Suprapubic skin (tissue), 4 donors: Measurements from ENCODE around the gene HK3. TPM values are rescaled to one million over a fixed set of nuclear protein-coding genes. Genes with fewer than 3 reads are reported as not detected.

Source experiments
- DNase-seq, 2 donors: peaks; one replicate each; pipeline ENCODE4 v3.0.0-alpha.2; 2019; ENCODE audit warnings: low spot score in 2 of 2
- H3K27ac ChIP-seq: fragments of 200-600 bp; sonication (generic); one replicate; pipeline ENCODE4 v1.5.1; 2019
- H3K27me3 ChIP-seq: fragments of 200-600 bp; sonication (generic); one replicate; pipeline ENCODE4 v1.5.1; 2019
- H3K36me3 ChIP-seq: fragments of 200-600 bp; sonication (generic); one replicate; pipeline ENCODE4 v1.5.1; 2019
- H3K4me1 ChIP-seq: fragments of 200-600 bp; sonication (generic); one replicate; pipeline ENCODE4 v1.5.1; 2019
- H3K4me3 ChIP-seq: fragments of 200-600 bp; sonication (generic); one replicate; pipeline ENCODE4 v1.5.1; 2019; ENCODE audit warnings: mild to moderate bottlenecking
- H3K9me3 ChIP-seq: fragments of 200-600 bp; sonication (generic); one replicate; pipeline ENCODE4 v1.5.1; 2019
- CTCF ChIP-seq, 2 donors: fragments of 200-600 bp in 1 of 2; fragments of 450-650 bp in 1 of 2; sonication (generic) in 1 of 2; IDR thresholded peaks; one replicate each; pipeline ENCODE4 v1.5.1; 2016 to 2019; ENCODE audit warnings: antibody characterized with exemption in 2 of 2, mild to moderate bottlenecking in 1 of 2, moderate library complexity in 1 of 2
- EP300 ChIP-seq: sonication (generic); formaldehyde crosslinking; IDR thresholded peaks from one replicate; pipeline ENCODE4 v1.6.1; 2017; ENCODE audit warnings: antibody characterized with exemption
- POLR2A ChIP-seq, 2 donors: fragments of 450-650 bp; IDR thresholded peaks; one replicate each; pipeline ENCODE4 v1.6.1; 2017; ENCODE audit warnings: antibody characterized with exemption in 2 of 2, mild to moderate bottlenecking in 2 of 2, moderate library complexity in 2 of 2
- POLR2AphosphoS5 ChIP-seq, 3 donors: sonication (generic); formaldehyde crosslinking; IDR thresholded peaks; one replicate each; pipeline ENCODE4 v1.6.1; 2017; ENCODE audit warnings: antibody characterized with exemption in 3 of 3
- WGBS: methylation state at CpG from one replicate; pipeline ENCODE4 v1.1.5; 2018; 5-methylcytosine and 5-hydroxymethylcytosine counted together
- total RNA-seq, 4 donors: library from RNA; depleted of rRNA; stranded (reverse); fragments of >200 nt; gene quantifications; one replicate each; pipeline ENCODE4 v1.1.0, GENCODE V29; 2016

Gene HK3
- total RNA-seq, 4 donors from 2014 or later, result 0.16 to 1.0 (median 0.83) TPM

DNA sequence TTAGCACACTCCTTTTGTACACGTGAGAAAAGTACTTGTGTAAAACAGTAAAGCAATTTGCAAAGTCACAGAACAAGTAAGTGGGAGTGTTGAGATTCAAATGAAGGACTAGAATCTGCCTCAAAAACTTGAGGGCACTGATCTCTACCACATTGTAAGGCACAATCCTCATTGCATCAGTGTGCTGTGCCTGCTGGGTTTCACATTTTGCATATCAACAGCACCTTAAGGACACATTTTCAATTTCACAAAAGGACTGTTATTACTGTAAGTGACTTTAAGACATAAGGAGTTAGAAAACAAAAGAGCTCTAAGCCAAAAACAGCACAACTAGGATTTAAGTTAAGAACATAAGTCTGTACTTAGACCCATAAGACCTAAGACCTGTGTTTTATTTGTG is 44.7 kb upstream of the HK3 start:
- no peak for DNase-seq
- no peak for TF ChIP-seq POLR2A (IDR thresholded peaks at IDR 0.05)
- no peak for TF ChIP-seq EP300
- TF ChIP-seq CTCF (IDR thresholded peaks at IDR 0.05), result no peak
- TF ChIP-seq POLR2AphosphoS5 (IDR thresholded peaks at IDR 0.05), result no peak
- Histone ChIP-seq H3K36me3 (peaks cover 60% of the 10 kb centered on the region), H3K27me3 (no peaks in the 10 kb centered on the region), H3K4me3 (no peak overlapping the region), H3K4me1 (peaks cover 13% of the 10 kb centered on the region), H3K27ac (no peak overlapping the region), H3K9me3 (no peaks in the 10 kb centered on the region)
- WGBS, result 52% methylated on average over 1 of the region's 1 CpG

GRCh38 chr5:176941951-176942350 is 42.8 kb upstream of the HK3 start:
- TF ChIP-seq POLR2A (IDR thresholded peaks at IDR 0.05) (no peak), CTCF (IDR thresholded peaks at IDR 0.05) (no peak), EP300 (no peak), POLR2AphosphoS5 (IDR thresholded peaks at IDR 0.05) (no peak)
- H3K27me3 ChIP-seq, result no peaks in the 10 kb centered on the region
- 72% methylated on average over 9 of the region's 9 CpGs for WGBS
- H3K4me1 ChIP-seq, result peaks cover 13% of the 10 kb centered on the region
- no peak for DNase-seq
- H3K9me3 ChIP-seq, result no peaks in the 10 kb centered on the region
- H3K27ac ChIP-seq, result no peak overlapping the region
- H3K4me3 ChIP-seq, result no peak overlapping the region
- peaks cover 53% of the 10 kb centered on the region for H3K36me3 ChIP-seq

GRCh38 chr5:176938472-176938871 is 39.3 kb upstream of the HK3 start:
- no peak overlapping the region for H3K4me3 ChIP-seq
- H3K9me3 ChIP-seq, result no peaks in the 10 kb centered on the region
- peaks cover 38% of the 10 kb centered on the region for H3K36me3 ChIP-seq
- H3K27me3 ChIP-seq, result no peaks in the 10 kb centered on the region
- TF ChIP-seq EP300, result no peak
- TF ChIP-seq POLR2A (IDR thresholded peaks at IDR 0.05), result no peak
- no peak for TF ChIP-seq POLR2AphosphoS5 (IDR thresholded peaks at IDR 0.05)
- no peak for TF ChIP-seq CTCF (IDR thresholded peaks at IDR 0.05)
- WGBS, result 100% methylated on average over 1 of the region's 1 CpG
- H3K27ac ChIP-seq, result no peak overlapping the region
- DNase-seq, result no peak
- H3K4me1 ChIP-seq, result no peaks in the 10 kb centered on the region

DNA sequence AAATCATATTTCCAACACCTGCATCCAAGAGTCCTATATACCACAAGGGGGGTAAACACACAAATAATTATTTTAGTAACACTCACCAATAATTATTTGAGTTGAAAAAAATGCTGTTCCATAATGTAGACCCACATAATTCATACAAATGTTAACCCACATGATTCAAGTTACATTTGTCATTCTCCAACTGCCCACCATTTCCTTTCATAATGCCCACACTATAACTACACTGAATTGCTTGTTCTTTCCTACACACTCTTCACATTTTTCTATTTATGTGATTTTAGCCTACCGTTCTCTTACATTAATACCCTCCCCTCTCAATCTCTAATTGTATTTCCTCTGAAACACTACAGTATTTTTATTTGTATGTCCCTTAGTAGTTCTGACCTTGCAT is 35.9 kb upstream of the HK3 start:
- WGBS, result 84% methylated on average over 1 of the region's 1 CpG
- no peak overlapping the region for H3K27ac ChIP-seq
- DNase-seq, result no peak
- H3K4me1 ChIP-seq, result no peaks in the 10 kb centered on the region
- TF ChIP-seq POLR2A (IDR thresholded peaks at IDR 0.05) (no peak), EP300 (no peak)
- H3K9me3 ChIP-seq, result no peaks in the 10 kb centered on the region
- no peaks in the 10 kb centered on the region for H3K27me3 ChIP-seq
- H3K4me3 ChIP-seq, result no peak overlapping the region
- H3K36me3 ChIP-seq, result peaks cover 32% of the 10 kb centered on the region

DNA sequence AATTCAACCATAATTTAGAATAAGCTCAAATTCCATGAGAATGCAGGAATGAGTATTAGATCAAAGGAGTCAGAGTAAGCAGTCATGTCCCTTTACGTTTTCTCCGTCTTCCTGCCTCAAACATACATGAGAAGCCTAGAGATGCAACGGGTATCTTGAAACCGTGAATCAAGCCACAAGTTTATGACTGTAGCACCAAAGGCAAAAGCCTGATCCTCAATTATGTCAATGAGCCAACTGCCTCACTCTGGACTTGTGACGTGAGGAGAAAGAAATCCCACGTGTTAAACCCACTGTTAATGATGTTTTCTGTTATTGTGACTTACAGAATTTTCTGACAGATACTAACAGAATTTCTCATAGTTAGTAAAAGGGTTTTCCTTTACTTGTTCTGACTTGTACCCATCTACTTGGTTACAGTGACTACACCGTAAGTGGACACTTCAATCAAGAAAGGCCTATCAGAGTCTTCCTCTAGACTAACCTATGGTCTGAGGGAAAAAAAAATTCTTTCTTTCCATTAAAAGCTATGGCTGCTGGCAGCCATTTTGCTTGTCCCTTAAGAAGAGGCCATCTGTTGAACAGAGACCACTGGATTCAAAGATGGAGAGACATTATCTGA is 35.3 kb upstream of the HK3 start:
- Histone ChIP-seq H3K4me1 (no peaks in the 10 kb centered on the region), H3K27ac (no peak overlapping the region), H3K36me3 (peaks cover 28% of the 10 kb centered on the region), H3K4me3 (no peak overlapping the region), H3K27me3 (no peaks in the 10 kb centered on the region), H3K9me3 (no peaks in the 10 kb centered on the region)
- 84% methylated on average over 7 of the region's 7 CpGs for WGBS
- DNase-seq, result no peak
- TF ChIP-seq POLR2A (IDR thresholded peaks at IDR 0.05), result no peak
- TF ChIP-seq POLR2AphosphoS5 (IDR thresholded peaks at IDR 0.05), result no peak
- TF ChIP-seq CTCF (IDR thresholded peaks at IDR 0.05), result no peak
- no peak for TF ChIP-seq EP300

GRCh38 chr5:176929654-176930053 is 30.5 kb upstream of the HK3 start:
- Histone ChIP-seq H3K27ac (no peak overlapping the region), H3K9me3 (no peaks in the 10 kb centered on the region), H3K27me3 (no peaks in the 10 kb centered on the region), H3K4me1 (no peaks in the 10 kb centered on the region), H3K4me3 (no peak overlapping the region), H3K36me3 (peaks cover 32% of the 10 kb centered on the region)
- WGBS, result 93% methylated on average over 1 of the region's 1 CpG
- DNase-seq, result no peak
- TF ChIP-seq POLR2A (IDR thresholded peaks at IDR 0.05), result no peak
- no peak for TF ChIP-seq CTCF (IDR thresholded peaks at IDR 0.05)
- no peak for TF ChIP-seq EP300
